GM12878 (cell line): ENCODE measurements around the gene ARSI. TPM values are rescaled to one million over a fixed set of nuclear protein-coding genes. Genes with fewer than 3 reads are reported as not detected.

Experiments used
- ATAC-seq: fragments of 200-7000 bp; cut with Tn5 transposase; 3 replicates; pipeline ENCODE4 v1.9.1; 2020; ENCODE audit warnings: mild to moderate bottlenecking, moderate library complexity
- BruUV-seq: library from RNA; stranded (reverse); fragments of 400-500 nt; replicated peaks from 2 replicates; lab custom pipeline; 2021; lab: Mats Ljungman, UMichigan
- CTCF ChIA-PET: fragments of 300-600 bp; sonication (Branson Sonifier 250); formaldehyde crosslinking; extraction: SDS; loops from one replicate; lab custom pipeline; 2021; ENCODE audit warnings: inconsistent platforms; lab: Yijun Ruan, JAX
- POLR2A ChIA-PET: fragments of 350-600 bp; formaldehyde crosslinking; extraction: SDS; loops from one replicate; lab custom pipeline; 2021; ENCODE audit warnings: inconsistent platforms; lab: Charles Lee
- RAD21 ChIA-PET: fragments of 300-600 bp; sonication (Branson Sonifier 250); formaldehyde crosslinking; loops from one replicate; lab custom pipeline; 2023; ENCODE audit warnings: antibody characterized with exemption; ENCODE audit not compliant: unreplicated experiment; lab: Charles Lee
- SMC1A ChIA-PET: fragments of 300-600 bp; sonication (Branson Sonifier 250); formaldehyde crosslinking; loops from one replicate; lab custom pipeline; 2023; ENCODE audit not compliant: unreplicated experiment, uncharacterized antibody; lab: Charles Lee
- DNase-seq: peaks from one replicate; pipeline ENCODE4 v3.0.0-alpha.2; 2011; ENCODE audit warnings: low read depth, low spot score
- FAIRE-seq: peaks from 3 replicates; lab custom pipeline; 2011; peaks lifted over from hg19 to GRCh38; lab: Jason Lieb, UNC
- H2AFZ ChIP-seq: 2 replicates; pipeline ENCODE4 v1.6.0; 2011; ENCODE audit warnings: low read depth, low read length, control low read depth; ENCODE audit not compliant: control insufficient read depth
- H3K27ac ChIP-seq: 2 replicates; pipeline ENCODE4 v1.5.1; 2011; ENCODE audit warnings: control low read depth; ENCODE audit not compliant: control insufficient read depth, insufficient read depth
- H3K27me3 ChIP-seq, 2 experiments: replicated peaks in 1 of 2; 2 replicates each; pipeline versions ENCODE4 v1.6.0 to v1.6.1; 2011; ENCODE audit warnings: low read length in 1 of 2; ENCODE audit not compliant: control insufficient read depth in 2 of 2, insufficient read depth in 2 of 2
- H3K36me3 ChIP-seq, 2 experiments: 2 replicates each; pipeline ENCODE4 v1.5.1; 2011; ENCODE audit warnings: low read length in 1 of 2; ENCODE audit not compliant: control insufficient read depth in 2 of 2, insufficient read depth in 2 of 2
- H3K4me1 ChIP-seq: 2 replicates; pipeline ENCODE4 v1.6.1; 2011; ENCODE audit warnings: mild to moderate bottlenecking, low read length, moderate library complexity, mixed read lengths; ENCODE audit not compliant: control insufficient read depth, insufficient read depth
- H3K4me2 ChIP-seq: 2 replicates; pipeline ENCODE4 v1.6.0; 2011; ENCODE audit warnings: control low read depth; ENCODE audit not compliant: control insufficient read depth, insufficient read depth
- H3K4me3 ChIP-seq: fragments of 200-600 bp; sonication (generic); 2 replicates; pipeline ENCODE4 v1.5.1; 2016
- H3K79me2 ChIP-seq: 2 replicates; pipeline ENCODE4 v1.6.0; 2011; ENCODE audit warnings: low read length; ENCODE audit not compliant: control insufficient read depth, insufficient read depth
- H3K9ac ChIP-seq: 2 replicates; pipeline ENCODE4 v1.8.0; 2011; ENCODE audit warnings: low read length, control low read depth, mixed read lengths; ENCODE audit not compliant: control insufficient read depth, insufficient read depth
- H3K9me3 ChIP-seq: replicated peaks from 3 replicates; pipeline ENCODE4 v1.5.1; 2011; ENCODE audit warnings: mild to moderate bottlenecking, low read length; ENCODE audit not compliant: control insufficient read depth, insufficient read depth
- H4K20me1 ChIP-seq: 2 replicates; pipeline ENCODE4 v1.6.0; 2011; ENCODE audit not compliant: control insufficient read depth, insufficient read depth
- BACH1 ChIP-seq: fragments of 450-650 bp; IDR thresholded peaks from 2 replicates; pipeline ENCODE4 v1.6.1; 2017; ENCODE audit warnings: mild to moderate bottlenecking, borderline replicate concordance
- EED ChIP-seq: sonication (generic); IDR thresholded peaks from 2 replicates; pipeline ENCODE4 v1.6.1; 2016; ENCODE audit warnings: antibody characterized with exemption, low read depth
- EP300 ChIP-seq, 2 experiments: fragments of 150-350 bp in 1 of 2; IDR thresholded peaks; 2 replicates each; pipeline ENCODE4 v1.6.1; 2011 to 2012; ENCODE audit warnings: low read depth in 2 of 2, low read length in 2 of 2, borderline replicate concordance in 1 of 2, improper control_type of control experiment in 1 of 2, inconsistent platforms in 1 of 2; ENCODE audit not compliant: control insufficient read depth in 1 of 2
- FOXM1 ChIP-seq: IDR thresholded peaks from 2 replicates; pipeline ENCODE4 v1.6.1; 2012; ENCODE audit warnings: low read depth, mild to moderate bottlenecking, inconsistent platforms, low read length, moderate library complexity
- HDAC6 ChIP-seq: fragments of 200-600 bp; sonication (generic); IDR thresholded peaks from one replicate; pipeline ENCODE4 v1.8.0; 2017; ENCODE audit warnings: antibody characterized with exemption; ENCODE audit not compliant: unreplicated experiment
- IRF4 ChIP-seq: IDR thresholded peaks from 2 replicates; pipeline ENCODE4 v1.6.1; 2011; ENCODE audit warnings: low read depth, low read length
- KLF5 ChIP-seq: fragments of 450-650 bp; IDR thresholded peaks from 2 replicates; pipeline ENCODE4 v1.6.1; 2014; ENCODE audit warnings: mild to moderate bottlenecking; ENCODE audit not compliant: partially characterized antibody
- MLLT1 ChIP-seq: fragments of 450-650 bp; IDR thresholded peaks from 2 replicates; pipeline ENCODE4 v1.6.1; 2016; ENCODE audit warnings: mild to moderate bottlenecking
- NFYB ChIP-seq: IDR thresholded peaks from 2 replicates; pipeline ENCODE4 v1.6.1; 2011; ENCODE audit warnings: low read depth, mild to moderate bottlenecking, low read length, improper control_type of control experiment, moderate library complexity; ENCODE audit not compliant: insufficient read depth
- REST ChIP-seq: IDR thresholded peaks from 2 replicates; pipeline ENCODE4 v1.6.1; 2012; ENCODE audit warnings: mild to moderate bottlenecking, low read depth, low read length
- USF2 ChIP-seq: IDR thresholded peaks from 2 replicates; pipeline ENCODE4 v1.6.1; 2011; ENCODE audit warnings: low read depth, low read length, improper control_type of control experiment, borderline replicate concordance
- ZBTB11 ChIP-seq: fragments of 450-650 bp; formaldehyde crosslinking; IDR thresholded peaks from 2 replicates; pipeline ENCODE4 v1.5.0; 2022; ENCODE audit warnings: mild to moderate bottlenecking, missing genetic modification characterization
- WGBS: methylation state at CpG from one replicate; pipeline ENCODE4 v1.1.6; 2016; ENCODE audit warnings: low lambda C conversion rate; ENCODE audit not compliant: insufficient replicate concordance, insufficient coverage; ENCODE audit errors: missing lambda C conversion rate; 5-methylcytosine and 5-hydroxymethylcytosine counted together
- in situ Hi-C: fragments of 300-500 bp; cut with MboI; formaldehyde crosslinking; loops from 9 replicates; pipeline ENCODE4 v1.14.3; 2018; ENCODE audit warnings: mixed read lengths
- intact Hi-C: fragments of 100-400 bp; cut with micrococcal nuclease; formaldehyde crosslinking; loops from one replicate; pipeline ENCODE4 v1.14.2; 2022; ENCODE audit not compliant: unreplicated experiment
- polyA plus RNA-seq, 11 experiments: library from polyadenylated mRNA; depleted of rRNA in 4 of 11; unstranded in 6 of 11; stranded (reverse) in 5 of 11; fragments of >200 nt; fragmentation: Nextera tagmentation in 4 of 11; fragmentation: Illumina TruSeq in 1 of 11; extraction: Ambion mirVana in 4 of 11; extraction: Trizol in 1 of 11; gene quantifications; 1 replicate in 1 of 11; 2 replicates in 10 of 11; pipeline versions ENCODE4 v1.2.1 to v1.2.3, GENCODE V29; 2011 to 2016; ENCODE audit warnings: inconsistent platforms in 2 of 11, missing spikeins in 2 of 11, low read depth in 1 of 11
- total RNA-seq, 4 experiments: library from RNA; depleted of rRNA in 3 of 4; stranded (reverse); fragments of >200 nt in 3 of 4; fragmentation: Illumina TruSeq in 1 of 4; extraction: Trizol in 1 of 4; gene quantifications; 2 replicates each; pipeline versions ENCODE4 v1.2.1 to v1.2.3, GENCODE V29; 2013 to 2021

Gene ARSI
- total and polyA plus RNA-seq, 10 of the 15 experiments (the other 5 are each of a cell fraction or from before 2014, with no cell fraction given) = not detected

DNA sequence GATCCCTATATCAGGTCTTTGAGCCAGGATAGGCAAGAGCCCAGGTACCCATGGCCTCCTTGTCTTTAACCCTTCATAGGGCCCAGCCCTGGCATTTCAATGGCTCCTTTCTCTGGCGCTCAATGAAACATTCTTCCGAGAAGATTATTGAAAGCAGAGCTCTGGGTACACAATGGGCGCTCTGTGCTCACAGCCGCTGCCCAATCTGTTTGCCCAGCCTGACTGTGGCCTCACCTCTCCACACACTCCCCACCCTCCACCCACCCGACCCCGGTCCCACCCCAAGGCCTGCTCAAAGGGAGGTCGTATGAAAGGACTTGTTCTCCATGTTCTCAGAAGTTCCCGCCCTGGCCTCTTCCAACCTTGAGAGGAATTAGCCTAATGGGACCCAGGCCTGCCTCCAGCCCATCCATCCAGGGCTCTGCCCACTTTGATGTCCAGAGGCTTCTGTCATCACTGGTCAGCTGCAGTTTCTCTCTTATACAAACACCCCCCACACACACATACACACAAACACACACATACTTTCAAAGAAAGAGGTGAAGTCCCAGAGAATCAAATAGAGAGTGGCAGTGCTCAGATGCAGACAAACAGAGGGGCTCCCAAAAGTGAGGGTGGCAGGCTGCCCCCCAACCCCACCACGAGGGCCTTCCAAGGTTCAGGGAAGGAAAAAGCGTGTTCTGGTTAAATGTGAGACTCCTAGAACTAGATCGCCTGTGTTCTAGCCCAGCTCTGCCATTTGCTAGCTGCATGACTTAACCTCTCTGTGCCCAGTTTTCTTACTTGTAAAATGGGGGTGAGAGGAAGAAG, 5.1 kb upstream of the ARSI start (continued):
- no peak for TF ChIP-seq USF2
- no peak for TF ChIP-seq HDAC6
- no peak for TF ChIP-seq NFYB
- TF ChIP-seq, all 136 proteins: peak for 0

GRCh38 chr5:150306775-150307174, 4.1 kb upstream of the ARSI start:
- H3K79me2 ChIP-seq = no peaks in the 10 kb centered on the region
- no peak overlapping the region for H3K9ac ChIP-seq
- WGBS = 54% methylated on average over 4 of the region's 4 CpGs
- H3K36me3 ChIP-seq = no peaks in the 10 kb centered on the region
- no peak overlapping the region for H2AFZ ChIP-seq
- FAIRE-seq (no peak), DNase-seq (no peak), ATAC-seq (no peak)
- H4K20me1 ChIP-seq = no peaks in the 10 kb centered on the region; the same call in 1 of the 2 replicates
- H3K27me3 ChIP-seq = peaks cover 0 to 9% of the 10 kb centered on the region in 2 experiments
- no peak overlapping the region for H3K4me3 ChIP-seq
- in situ Hi-C loops = no loop called here
- no peaks in the 10 kb centered on the region for H3K9me3 ChIP-seq
- RAD21 ChIA-PET = no interaction called here
- no TSS peak for BruUV-seq
- intact Hi-C loops = no loop called here
- H3K4me1 ChIP-seq = no peaks in the 10 kb centered on the region
- CTCF ChIA-PET = no interaction called here
- SMC1A ChIA-PET = no interaction called here
- no peak overlapping the region for H3K4me2 ChIP-seq
- H3K27ac ChIP-seq = no peak overlapping the region
- POLR2A ChIA-PET = no interaction called here
- TF ChIP-seq BACH1 (no peak), ZBTB11 (no peak), FOXM1 (no peak), MLLT1 (no peak), EP300 (IDR thresholded peaks at IDR 0.05; ENCODE audit: borderline replicate concordance in 1 of 2, control insufficient read depth in 1 of 2, low read depth in 2 of 2, low read length in 2 of 2) (no peak), IRF4 (no peak), REST (no peak), EED (no peak), KLF5 (no peak)
